T-helper 9 cell (primary cell): ENCODE measurements around the gene CACNA1I.
"Not testable (repeated sequence)": the region's sequence is repeated elsewhere in the genome, so short reads cannot be mapped to it uniquely, and the experiment has no call there.

Experiments
- DNase-seq: peaks from one replicate; pipeline ENCODE4 v3.0.0-alpha.2; 2020
- total RNA-seq, 2 donors: gene quantifications; one replicate each; lab custom pipeline; 2026; lab: John Stamatoyannopoulos, UW

CACNA1I gene
- total RNA-seq: 66.7 to 99.2 reads per million in 2 donors

DNA sequence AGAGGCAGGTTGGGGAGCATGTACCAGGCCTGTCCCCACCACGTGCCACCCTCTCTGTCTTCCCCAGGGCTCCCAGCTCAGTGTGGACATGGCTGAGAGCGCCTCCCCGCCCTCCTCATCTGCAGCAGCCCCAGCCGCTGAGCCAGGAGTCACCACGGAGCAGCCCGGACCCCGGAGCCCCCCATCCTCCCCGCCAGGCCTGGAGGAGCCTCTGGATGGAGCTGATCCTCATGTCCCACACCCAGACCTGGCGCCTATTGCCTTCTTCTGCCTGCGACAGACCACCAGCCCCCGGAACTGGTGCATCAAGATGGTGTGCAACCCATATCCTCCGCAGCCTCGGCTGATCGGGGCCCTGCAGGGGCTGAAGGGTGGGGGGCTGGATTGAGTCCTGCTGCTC lies at the start of gene CACNA1I:
Gene CACNA1I, plus strand, starts transcription at position 89 of the 400 bp plus-strand sequence. Its CDS starts 0 bp downstream, at position 89.
- DNase-seq: no peak

DNA sequence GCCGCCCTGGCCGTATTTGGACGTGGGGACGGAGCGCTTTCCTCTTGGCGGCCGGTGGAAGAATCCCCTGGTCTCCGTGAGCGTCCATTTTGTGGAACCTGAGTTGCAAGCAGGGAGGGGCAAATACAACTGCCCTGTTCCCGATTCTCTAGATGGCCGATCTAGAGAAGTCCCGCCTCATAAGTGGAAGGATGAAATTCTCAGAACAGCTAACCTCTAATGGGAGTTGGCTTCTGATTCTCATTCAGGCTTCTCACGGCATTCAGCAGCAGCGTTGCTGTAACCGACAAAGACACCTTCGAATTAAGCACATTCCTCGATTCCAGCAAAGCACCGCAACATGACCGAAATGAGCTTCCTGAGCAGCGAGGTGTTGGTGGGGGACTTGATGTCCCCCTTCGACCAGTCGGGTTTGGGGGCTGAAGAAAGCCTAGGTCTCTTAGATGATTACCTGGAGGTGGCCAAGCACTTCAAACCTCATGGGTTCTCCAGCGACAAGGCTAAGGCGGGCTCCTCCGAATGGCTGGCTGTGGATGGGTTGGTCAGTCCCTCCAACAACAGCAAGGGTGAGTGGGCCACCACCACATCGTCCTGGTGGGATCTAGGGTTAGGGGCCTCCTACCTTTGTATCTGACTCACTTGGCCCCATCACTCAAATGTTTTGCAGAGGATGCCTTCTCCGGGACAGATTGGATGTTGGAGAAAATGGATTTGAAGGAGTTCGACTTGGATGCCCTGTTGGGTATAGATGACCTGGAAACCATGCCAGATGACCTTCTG lies 49.3 kb upstream of the CACNA1I start:
- not testable (repeated sequence) for DNase-seq

DNA sequence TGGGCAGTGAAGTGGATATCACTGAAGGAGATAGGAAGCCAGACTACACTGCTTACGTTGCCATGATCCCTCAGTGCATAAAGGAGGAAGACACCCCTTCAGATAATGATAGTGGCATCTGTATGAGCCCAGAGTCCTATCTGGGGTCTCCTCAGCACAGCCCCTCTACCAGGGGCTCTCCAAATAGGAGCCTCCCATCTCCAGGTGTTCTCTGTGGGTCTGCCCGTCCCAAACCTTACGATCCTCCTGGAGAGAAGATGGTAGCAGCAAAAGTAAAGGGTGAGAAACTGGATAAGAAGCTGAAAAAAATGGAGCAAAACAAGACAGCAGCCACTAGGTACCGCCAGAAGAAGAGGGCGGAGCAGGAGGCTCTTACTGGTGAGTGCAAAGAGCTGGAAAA lies 48.5 kb upstream of the CACNA1I start:
- DNase-seq: not testable (repeated sequence)

GRCh38 chr22:39522567-39523300 lies 47.8 kb upstream of the CACNA1I start:
- no peak for DNase-seq

- no peak for DNase-seq
These were observed 46.3 kb upstream of the CACNA1I start for GRCh38 chr22:39524089-39524752.

DNA sequence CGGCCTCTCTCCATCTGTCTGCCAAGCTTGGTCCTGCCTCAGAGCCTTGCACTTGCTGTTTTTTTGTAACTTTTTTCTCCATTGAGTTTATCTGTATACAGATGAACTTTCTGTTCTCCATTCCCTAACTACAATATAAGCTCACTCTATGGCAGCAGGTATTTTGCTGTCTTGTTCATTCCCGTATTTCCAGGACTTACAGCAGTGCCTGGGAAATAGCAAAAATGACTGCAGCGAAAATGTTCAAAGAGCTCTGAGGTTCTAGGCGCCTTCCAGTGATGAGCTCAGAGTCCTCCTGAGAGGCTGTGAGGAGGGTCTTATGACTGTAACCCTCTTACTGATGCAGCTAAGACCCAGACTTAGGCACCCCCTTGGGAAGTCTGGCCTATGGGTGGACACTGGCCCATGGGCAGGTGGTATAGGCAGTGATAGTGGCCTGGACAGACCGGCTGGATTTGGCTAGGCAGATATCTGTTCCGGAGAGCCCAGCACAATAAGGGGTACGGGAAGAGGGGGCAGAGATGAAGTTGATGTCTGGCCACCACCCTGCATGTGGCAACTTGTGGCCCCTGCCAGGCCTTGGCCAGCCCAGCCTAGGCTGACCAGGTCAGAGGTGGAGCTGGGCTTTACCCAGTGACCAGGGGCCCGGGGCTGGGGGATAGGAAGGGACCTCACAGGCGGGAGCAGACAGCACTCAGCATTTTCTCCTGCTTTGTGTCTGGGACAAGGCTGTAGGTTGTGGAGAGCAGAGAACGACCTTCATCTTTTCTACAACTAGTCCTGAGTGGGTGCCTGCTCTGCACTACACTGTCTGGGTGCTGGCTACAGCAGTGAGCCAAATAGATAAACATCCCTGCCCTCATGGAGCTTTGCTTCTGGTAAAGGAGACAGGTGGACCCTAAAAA lies 45.5 kb upstream of the CACNA1I start:
- DNase-seq: no peak

DNA sequence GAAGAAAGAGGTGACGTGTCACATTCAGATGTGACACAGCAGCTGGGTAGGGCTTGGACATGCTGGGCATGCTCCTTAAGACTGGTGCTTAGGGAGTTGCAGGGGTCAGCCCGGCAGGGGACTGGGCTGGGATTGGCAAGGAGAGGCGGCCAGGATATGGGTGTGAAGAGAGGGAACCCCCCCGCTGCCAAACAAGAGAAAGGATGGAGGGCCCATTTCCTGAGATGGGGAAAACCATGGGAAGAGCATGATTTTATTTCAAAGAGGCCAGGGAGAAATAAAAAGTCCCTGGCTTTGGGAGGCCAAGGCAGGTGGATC lies 44.9 kb upstream of the CACNA1I start:
- DNase-seq: no peak

DNA sequence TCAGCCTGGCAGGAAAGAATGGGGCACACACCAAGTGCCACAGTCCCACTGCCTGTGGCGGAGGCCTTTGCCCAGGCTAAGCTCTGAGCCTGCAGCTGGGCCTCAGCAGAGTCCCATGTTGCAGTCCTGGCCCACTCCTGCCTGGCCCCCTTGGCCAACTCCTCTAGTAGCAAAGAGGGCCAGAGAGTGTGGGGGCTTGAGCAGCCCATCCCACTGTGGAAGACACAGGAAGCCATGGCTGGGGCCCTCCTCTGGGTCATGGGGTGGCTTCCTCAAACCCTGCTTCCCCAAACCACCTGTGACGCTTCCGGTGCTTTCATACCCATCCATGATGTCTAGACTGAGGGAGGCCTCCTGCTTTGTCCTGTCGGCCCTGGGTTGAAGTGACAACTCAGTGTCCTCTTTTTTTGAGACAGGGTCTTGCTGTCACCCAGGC lies 43.8 kb upstream of the CACNA1I start:
- peak; percentile 29 for DNase-seq

- DNase-seq: no peak
These were observed 43.0 kb upstream of the CACNA1I start for GRCh38 chr22:39527481-39527961.

GRCh38 chr22:39528080-39528661 lies 42.4 kb upstream of the CACNA1I start:
- DNase-seq: no peak

GRCh38 chr22:39528681-39529486 lies 41.7 kb upstream of the CACNA1I start:
- DNase-seq: peak; percentile 89

GRCh38 chr22:39529487-39529851 lies 41.1 kb upstream of the CACNA1I start:
- DNase-seq: no peak

- no peak for DNase-seq
These were observed 40.4 kb upstream of the CACNA1I start for GRCh38 chr22:39530116-39530515.

GRCh38 chr22:39530692-39531331 lies 39.7 kb upstream of the CACNA1I start:
- no peak for DNase-seq

DNA sequence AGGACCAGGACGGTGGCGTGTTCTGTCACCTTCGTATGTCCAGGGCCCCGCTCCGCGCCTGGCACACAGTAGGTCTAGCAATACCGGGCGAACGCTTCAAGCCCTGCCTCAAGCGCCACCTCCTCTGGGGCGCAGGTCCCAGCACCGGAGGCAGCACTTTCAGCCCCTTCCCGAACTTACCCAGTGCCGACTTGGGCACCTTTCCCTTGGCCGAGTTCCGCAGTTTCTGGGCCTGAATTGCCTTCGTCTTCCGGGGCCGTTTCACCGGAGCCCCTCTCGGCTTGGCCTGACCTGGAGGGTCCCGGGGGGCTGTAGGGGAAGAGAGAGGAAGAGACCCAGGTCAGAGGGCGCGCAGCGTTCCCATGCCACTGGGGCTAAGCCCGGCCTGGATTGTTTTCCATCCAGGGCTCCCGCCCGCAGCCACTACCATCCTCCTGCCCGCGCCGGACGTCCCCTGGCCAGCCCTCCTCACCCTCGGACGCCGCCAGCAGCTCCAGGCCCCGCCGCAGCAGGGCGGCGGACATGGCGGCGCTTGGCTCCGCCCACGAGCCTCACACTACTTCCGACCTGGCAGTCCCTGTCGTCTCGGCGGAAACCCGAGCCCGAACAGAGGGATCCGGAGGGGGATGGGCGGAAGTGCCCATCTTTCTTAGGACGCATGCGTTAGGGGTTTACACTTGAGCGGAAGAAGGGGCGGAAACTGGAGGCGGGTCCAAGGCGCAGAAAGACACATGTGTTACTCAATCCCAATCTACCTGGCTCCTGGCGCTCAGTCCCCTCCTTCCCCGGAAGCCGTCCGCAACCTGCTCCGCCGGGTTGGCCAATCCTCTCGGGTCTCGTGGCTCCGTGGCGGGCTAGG lies 38.1 kb upstream of the CACNA1I start, which contains the start of gene RPS19BP1:
Gene RPS19BP1, minus strand, starts transcription at position 534 of the 859 bp plus-strand sequence. Its CDS starts 10 bp downstream, at position 524.
- DNase-seq: peak; percentile 98

DNA sequence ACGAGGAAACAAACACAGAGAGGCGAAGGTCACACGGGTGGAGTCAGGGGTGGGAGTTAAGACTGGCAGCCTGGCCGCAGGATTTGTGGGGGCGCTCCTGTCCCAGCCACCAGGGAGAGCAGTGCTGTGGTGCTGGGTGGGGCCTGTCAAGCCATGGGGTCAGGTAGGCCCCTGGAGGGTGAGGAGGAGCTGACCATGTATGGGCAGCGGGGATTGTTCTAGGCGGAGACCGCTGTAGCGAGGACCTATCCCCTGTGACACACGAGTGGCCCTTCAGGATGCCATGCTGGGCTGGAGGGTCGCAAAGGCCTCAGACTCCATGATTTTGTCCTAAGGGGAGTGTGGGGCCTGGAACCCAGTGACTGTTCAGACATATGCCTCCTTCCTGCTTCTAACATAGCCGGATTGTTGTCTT lies 36.5 kb upstream of the CACNA1I start:
- no peak for DNase-seq

DNA sequence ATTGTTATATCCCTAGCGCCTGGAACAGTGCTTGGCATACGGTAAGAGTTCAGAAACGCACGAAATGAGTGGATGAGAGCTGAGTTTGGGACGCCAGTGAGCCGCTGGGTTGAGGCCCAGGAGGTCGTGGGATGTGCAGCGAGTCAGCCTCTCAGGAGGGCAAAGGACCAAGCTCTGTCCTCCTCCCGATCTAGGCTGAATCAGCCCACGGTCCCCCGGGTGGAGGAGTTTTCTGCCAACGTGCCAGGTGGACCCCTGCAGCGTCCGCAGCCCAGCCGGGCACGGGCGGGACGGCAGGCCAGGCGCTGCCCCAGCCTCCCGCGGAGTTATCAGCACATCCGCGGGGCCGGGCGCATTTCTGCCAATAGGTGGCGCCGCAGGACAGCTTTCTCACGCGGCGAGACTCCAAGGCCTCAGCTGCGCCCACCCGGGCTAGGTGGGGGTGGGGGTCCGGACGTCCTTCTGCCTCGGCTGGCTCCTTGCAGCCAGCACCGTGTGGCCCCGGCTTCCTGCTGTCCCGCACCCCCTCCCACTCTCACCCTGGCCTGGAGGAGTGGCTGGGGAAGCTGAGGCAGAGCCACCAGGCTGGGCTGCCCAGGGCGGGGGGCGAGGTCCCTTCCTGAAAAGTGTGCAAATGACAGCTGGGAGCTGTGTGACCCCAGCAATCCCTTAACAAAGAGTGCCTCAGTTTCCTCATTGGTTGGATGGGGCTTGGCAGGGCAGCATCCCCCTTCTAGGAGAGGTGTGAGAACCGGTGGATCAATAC lies 35.8 kb upstream of the CACNA1I start:
- peak; percentile 83 for DNase-seq

DNA sequence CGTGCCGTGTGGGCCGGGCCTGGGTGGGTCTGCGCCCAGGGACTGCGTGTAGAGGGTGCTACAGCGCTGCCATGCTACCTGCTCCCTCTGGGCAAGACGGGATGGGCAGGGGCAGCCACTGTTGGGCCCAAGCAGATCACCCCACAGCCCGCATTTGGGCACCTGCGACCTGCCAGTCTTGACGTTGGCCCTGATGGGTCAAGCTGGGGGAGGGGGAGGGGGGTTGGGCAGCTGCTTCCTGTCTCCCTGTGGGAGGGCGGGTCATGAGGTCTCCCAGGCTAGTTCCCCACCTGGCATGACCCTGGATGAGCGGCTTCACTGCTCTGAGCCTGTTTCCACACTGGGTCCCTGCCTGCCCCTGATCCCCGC lies 35.2 kb upstream of the CACNA1I start:
- no peak for DNase-seq
